Activated naive CD8-positive, alpha-beta T cell treated with anti-CD3 and anti-CD28 coated beads, Interleukin-2, amount 10 ng/mL, durations not matched to agents 7 days and 5 days (primary cell): Measurements from ENCODE around the gene CAV1. TPM values are rescaled to one million over a fixed set of nuclear protein-coding genes. Genes with fewer than 3 reads are reported as not detected.

Source experiments
- total RNA-seq, 2 experiments: library from RNA; stranded (reverse); gene quantifications; one replicate each; pipeline ENCODE4 v1.2.3, GENCODE V29; 2021

Gene CAV1
- total RNA-seq, 2 experiments from 2014 or later: 0.23 TPM; not detected in 1

Other genes with a start within 250 kb of the CAV1 start
- not detected for gene CAV2, start 25.3 kb upstream of the CAV1 start, total RNA-seq
- not detected for gene MET, start 147.2 kb downstream of the CAV1 start, total RNA-seq